GM23338 (cell line): ENCODE measurements around the gene HNMT. TPM values are rescaled to one million over a fixed set of nuclear protein-coding genes. Genes with fewer than 3 reads are reported as not detected.

ENCODE experiments used
- ATAC-seq: fragments of 200-7000 bp; cut with Tn5 transposase; 3 replicates; pipeline ENCODE4 v1.9.1; 2020
- DNase-seq: peaks from one replicate; pipeline ENCODE4 v3.0.0-alpha.2; 2015; ENCODE audit warnings: low spot score
- H2AFZ ChIP-seq: fragments of 200-600 bp; sonication (generic); 2 replicates; pipeline ENCODE4 v1.8.0; 2016; ENCODE audit warnings: antibody characterized with exemption, mild to moderate bottlenecking, moderate library complexity
- H3F3A ChIP-seq: fragments of 200-600 bp; sonication (generic); replicated peaks from 2 replicates; pipeline ENCODE4 v1.8.0; 2017; ENCODE audit warnings: antibody characterized with exemption, mixed run types, low read depth
- H3K27ac ChIP-seq: fragments of 200-600 bp; sonication (generic); 2 replicates; pipeline ENCODE4 v1.6.1; 2016; ENCODE audit warnings: low read depth
- H3K27me3 ChIP-seq: fragments of 200-600 bp; sonication (generic); 2 replicates; pipeline ENCODE4 v1.8.0; 2016; ENCODE audit warnings: mild to moderate bottlenecking, mixed run types, moderate library complexity; ENCODE audit not compliant: insufficient read depth
- H3K36me3 ChIP-seq: fragments of 200-600 bp; sonication (generic); 2 replicates; pipeline ENCODE4 v1.8.0; 2016; ENCODE audit warnings: mild to moderate bottlenecking; ENCODE audit not compliant: insufficient read depth
- H3K4me1 ChIP-seq: fragments of 200-600 bp; sonication (generic); 2 replicates; pipeline ENCODE4 v1.8.0; 2016; ENCODE audit warnings: mild to moderate bottlenecking, moderate library complexity; ENCODE audit not compliant: insufficient read depth
- H3K4me2 ChIP-seq: fragments of 200-600 bp; sonication (generic); 2 replicates; pipeline ENCODE4 v1.7.1; 2017; ENCODE audit warnings: mixed run types
- H3K4me3 ChIP-seq: fragments of 200-600 bp; sonication (generic); 2 replicates; pipeline ENCODE4 v1.6.1; 2016; ENCODE audit warnings: mixed run types
- H3K79me2 ChIP-seq: fragments of 200-600 bp; sonication (generic); replicated peaks from 2 replicates; pipeline ENCODE4 v1.8.0; 2017; ENCODE audit warnings: mild to moderate bottlenecking; ENCODE audit not compliant: insufficient read depth
- H3K9me2 ChIP-seq: fragments of 200-600 bp; sonication (generic); 2 replicates; pipeline ENCODE4 v1.8.0; 2017; ENCODE audit not compliant: insufficient read depth
- H4K20me1 ChIP-seq: fragments of 200-600 bp; sonication (generic); replicated peaks from 2 replicates; pipeline ENCODE4 v1.8.0; 2017; ENCODE audit warnings: mild to moderate bottlenecking; ENCODE audit not compliant: insufficient read depth
- H3K27ac Mint-ChIP-seq: 2 replicates; pipeline ENCODE4 v1.8.0; 2020; ENCODE audit warnings: inconsistent platforms, mild to moderate bottlenecking, moderate library complexity, mixed read lengths
- H3K27me3 Mint-ChIP-seq: 3 replicates; pipeline ENCODE4 v1.8.0; 2022; ENCODE audit warnings: low read depth, mild to moderate bottlenecking, moderate library complexity, mixed read lengths, inconsistent platforms; ENCODE audit not compliant: insufficient read depth, poor library complexity
- H3K36me3 Mint-ChIP-seq: 3 replicates; pipeline ENCODE4 v1.8.0; 2021; ENCODE audit warnings: low read depth, mild to moderate bottlenecking, inconsistent platforms, moderate library complexity, mixed read lengths
- H3K4me1 Mint-ChIP-seq: 3 replicates; pipeline ENCODE4 v1.8.0; 2020; ENCODE audit warnings: mild to moderate bottlenecking, inconsistent platforms, mixed read lengths
- H3K4me3 Mint-ChIP-seq: 3 replicates; pipeline ENCODE4 v1.8.0; 2021; ENCODE audit warnings: moderate library complexity, mild to moderate bottlenecking, inconsistent platforms, mixed read lengths
- H3K9me3 Mint-ChIP-seq: 3 replicates; pipeline ENCODE4 v1.8.0; 2020; ENCODE audit warnings: moderate library complexity, mild to moderate bottlenecking, inconsistent platforms, mixed read lengths
- CREB1 ChIP-seq: fragments of 250-450 bp; sonication (Bioruptor Pico); IDR thresholded peaks from 2 replicates; pipeline ENCODE4 v1.5.0; 2020; ENCODE audit warnings: low read depth, mild to moderate bottlenecking, moderate library complexity
- CTCF ChIP-seq, 2 experiments: fragments of 200-600 bp in 1 of 2; sonication (generic) in 1 of 2; conservative IDR thresholded peaks; 2 replicates each; pipeline versions ENCODE4 v1.5.1 to v1.6.1; 2016 to 2017; ENCODE audit warnings: antibody characterized with exemption in 2 of 2, low read depth in 2 of 2, mild to moderate bottlenecking in 2 of 2, moderate library complexity in 1 of 2
- ETS1 ChIP-seq: IDR thresholded peaks from 2 replicates; pipeline ENCODE4 v1.6.1; 2016; ENCODE audit warnings: antibody characterized with exemption
- EZH2 ChIP-seq: fragments of 200-600 bp; sonication (generic); IDR thresholded peaks from one replicate; pipeline ENCODE4 v1.8.0; 2017; ENCODE audit warnings: antibody characterized with exemption, mild to moderate bottlenecking, low read depth; ENCODE audit not compliant: unreplicated experiment
- JUNB ChIP-seq: IDR thresholded peaks from one replicate; pipeline ENCODE4 v1.6.1; 2016; ENCODE audit warnings: antibody characterized with exemption; ENCODE audit not compliant: unreplicated experiment
- NANOG ChIP-seq: IDR thresholded peaks from 2 replicates; pipeline ENCODE4 v1.6.1; 2016; ENCODE audit warnings: antibody characterized with exemption, borderline replicate concordance
- POLR2AphosphoS5 ChIP-seq: IDR thresholded peaks from 2 replicates; pipeline ENCODE4 v1.6.1; 2016; ENCODE audit warnings: antibody characterized with exemption, low read depth
- REST ChIP-seq: IDR thresholded peaks from one replicate; pipeline ENCODE4 v1.6.1; 2018; ENCODE audit warnings: antibody characterized with exemption; ENCODE audit not compliant: unreplicated experiment
- ZNF462 ChIP-seq: fragments of 250-450 bp; sonication (Bioruptor Pico); IDR thresholded peaks from 2 replicates; pipeline ENCODE4 v1.5.0; 2020; ENCODE audit warnings: mild to moderate bottlenecking, moderate library complexity
- polyA plus RNA-seq: library from polyadenylated mRNA; unstranded; fragments of >200 nt; fragmentation: Nextera tagmentation; extraction: Ambion mirVana; gene quantifications from 2 replicates; pipeline ENCODE4 v1.2.1, GENCODE V29; 2016
- total RNA-seq: library from RNA; depleted of rRNA; stranded (reverse); fragments of >200 nt; shearing (Covaris generic); gene quantifications from 2 replicates; pipeline ENCODE4 v1.2.3, GENCODE V29; 2014

HNMT gene
- total and polyA plus RNA-seq, 2 experiments from 2014 or later: 3.3 to 3.4 TPM

- TF ChIP-seq ZNF462 (CRISPR knock-in tag): no peak
- TF ChIP-seq POLR2AphosphoS5: no peak
Observed at GRCh38 chr2:138007431-138007830, 43.2 kb downstream of the HNMT start (continued).

- Mint-ChIP-seq H3K4me3 (no peak overlapping the region), H3K27me3 (no peaks in the 10 kb centered on the region), H3K36me3 (no peaks in the 10 kb centered on the region), H3K9me3 (no peaks in the 10 kb centered on the region), H3K4me1 (no peaks in the 10 kb centered on the region), H3K27ac (no peak overlapping the region)
- Histone ChIP-seq H2AFZ (no peak overlapping the region), H3K4me1 (no peaks in the 10 kb centered on the region), H3K36me3 (no peaks in the 10 kb centered on the region), H3K79me2 (no peaks in the 10 kb centered on the region), H3K27ac (no peak overlapping the region), H3F3A (no peaks in the 10 kb centered on the region), H3K9me2 (no peaks in the 10 kb centered on the region), H4K20me1 (no peaks in the 10 kb centered on the region), H3K4me2 (no peak overlapping the region), H3K4me3 (no peak overlapping the region), H3K27me3 (no peaks in the 10 kb centered on the region)
- DNase-seq: no peak
- ATAC-seq: no peak
- TF ChIP-seq JUNB: no peak
- TF ChIP-seq REST: no peak
- no peak for TF ChIP-seq ETS1
- no peak for TF ChIP-seq EZH2
- TF ChIP-seq NANOG: no peak
- no peak for TF ChIP-seq CTCF (conservative IDR thresholded peaks at IDR 0.05; ENCODE audit: low read depth in 2 of 2)
- no peak for TF ChIP-seq CREB1 (CRISPR knock-in tag)
Observed at GRCh38 chr2:138009622-138010021, 45.3 kb downstream of the HNMT start.
